ENCODE measurements around the gene MKNK2.

The MKNK2 gene

DNA sequence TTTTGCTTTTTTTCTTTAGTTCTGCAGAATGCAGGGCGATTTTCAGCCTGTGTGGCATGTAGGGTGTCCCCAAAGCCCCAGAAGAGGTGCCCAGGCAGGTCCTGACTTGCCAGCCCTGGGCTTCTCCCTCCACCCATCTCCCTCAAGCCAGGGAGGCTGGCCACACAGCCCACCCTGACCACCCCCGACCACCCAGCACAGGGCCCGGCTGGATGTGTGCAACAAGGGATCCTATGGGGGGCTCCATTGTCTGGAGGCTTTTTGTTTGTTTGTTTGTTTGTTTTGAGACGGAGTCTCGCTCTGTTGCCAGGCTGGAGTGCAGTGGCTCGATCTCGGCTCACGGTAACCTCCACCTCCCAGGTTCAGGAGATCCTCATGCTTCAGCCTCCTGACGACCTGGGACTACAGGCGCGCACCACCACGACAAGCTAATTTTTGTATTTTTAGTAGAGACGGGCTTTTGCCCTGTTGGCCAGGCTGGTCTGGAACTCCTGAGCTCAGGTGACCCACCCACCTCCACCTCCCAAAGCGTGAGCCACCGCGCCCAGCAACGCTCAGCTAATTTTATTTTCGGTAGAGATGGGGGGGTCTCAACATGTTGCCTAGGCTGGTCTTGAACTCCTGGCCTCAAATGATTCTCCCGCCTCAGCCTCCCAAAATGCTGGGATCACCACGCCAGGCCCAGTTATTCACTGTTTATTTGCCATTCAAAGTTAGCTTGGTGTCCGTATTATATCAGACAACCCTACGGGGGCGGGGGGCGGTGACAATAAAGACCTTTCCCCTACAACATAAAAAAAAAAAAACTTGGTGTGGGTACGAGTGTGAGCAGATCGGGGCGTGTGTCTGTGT, 7.8 kb upstream of the MKNK2 start:
- in situ Hi-C loops (cut with MboI; ENCODE audit: low sequenced_read_pairs) = no loop called here

DNA sequence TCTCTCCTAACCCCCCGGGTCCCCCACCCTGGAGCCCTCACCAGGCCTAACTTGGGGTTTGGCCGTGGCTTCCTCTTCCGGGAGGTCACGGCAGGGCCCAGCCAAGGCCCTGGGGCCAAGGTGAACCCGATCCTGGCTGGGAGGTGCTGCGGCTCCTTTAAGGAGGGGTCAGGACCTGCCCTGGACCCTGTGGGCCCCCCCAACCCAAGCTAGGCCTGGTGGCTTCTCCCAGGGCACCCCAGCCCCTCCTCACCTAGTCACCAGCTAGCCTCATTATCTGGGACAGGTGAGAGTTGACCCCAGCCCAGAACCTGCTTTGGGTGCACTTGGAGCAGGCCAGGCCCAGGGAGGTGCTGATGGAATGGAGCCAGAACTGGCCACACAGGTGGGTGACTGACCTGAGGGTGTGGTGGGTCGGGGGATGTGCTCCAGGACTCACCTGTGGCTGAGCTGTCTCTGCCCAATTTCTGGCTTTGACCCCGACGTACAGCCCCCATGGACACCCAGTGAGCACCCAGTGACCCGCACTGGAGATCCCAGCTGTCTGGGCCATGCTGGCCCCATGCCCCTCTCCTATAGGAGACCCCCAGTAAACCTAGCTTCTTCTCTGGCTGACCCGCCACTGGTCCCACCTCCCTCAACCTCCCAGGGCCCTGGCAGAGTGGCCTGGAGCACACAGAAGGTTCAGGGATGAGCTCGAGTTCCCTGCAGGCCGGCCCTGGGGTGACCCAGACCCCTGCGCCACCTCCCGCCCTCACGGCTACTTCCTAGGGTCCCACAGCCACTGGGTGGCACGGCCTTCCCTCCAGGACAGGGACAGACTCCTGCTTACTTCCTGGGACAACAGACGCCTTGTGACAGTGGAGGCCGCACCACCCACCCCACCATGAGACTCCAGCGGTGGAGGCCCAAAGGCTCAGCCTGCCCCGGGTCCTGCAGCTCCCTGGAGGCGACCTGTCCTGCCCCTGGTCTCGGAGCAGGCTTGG, 6.7 kb upstream of the MKNK2 start:
- in situ Hi-C loops (cut with MboI; ENCODE audit: low sequenced_read_pairs) = no loop called here

DNA sequence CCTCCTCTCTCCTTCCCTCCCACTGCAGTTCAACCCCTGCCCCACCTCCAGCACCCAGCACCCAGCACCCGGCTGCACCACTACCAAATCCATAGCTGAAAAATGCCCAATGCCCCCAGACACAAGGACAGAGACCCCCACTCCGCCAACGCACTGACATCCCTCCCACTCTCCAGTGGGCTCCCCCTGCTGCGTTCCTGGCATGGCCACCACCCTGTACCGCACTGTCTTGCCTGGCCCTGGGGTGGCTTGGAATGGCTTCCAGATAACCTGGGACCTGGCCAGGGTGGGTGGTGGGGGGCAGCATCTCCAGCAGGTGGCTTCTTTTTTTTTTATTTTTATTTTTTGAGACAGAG, 5.8 kb upstream of the MKNK2 start:
- in situ Hi-C loops (cut with MboI; ENCODE audit: low sequenced_read_pairs) = no loop called here

DNA sequence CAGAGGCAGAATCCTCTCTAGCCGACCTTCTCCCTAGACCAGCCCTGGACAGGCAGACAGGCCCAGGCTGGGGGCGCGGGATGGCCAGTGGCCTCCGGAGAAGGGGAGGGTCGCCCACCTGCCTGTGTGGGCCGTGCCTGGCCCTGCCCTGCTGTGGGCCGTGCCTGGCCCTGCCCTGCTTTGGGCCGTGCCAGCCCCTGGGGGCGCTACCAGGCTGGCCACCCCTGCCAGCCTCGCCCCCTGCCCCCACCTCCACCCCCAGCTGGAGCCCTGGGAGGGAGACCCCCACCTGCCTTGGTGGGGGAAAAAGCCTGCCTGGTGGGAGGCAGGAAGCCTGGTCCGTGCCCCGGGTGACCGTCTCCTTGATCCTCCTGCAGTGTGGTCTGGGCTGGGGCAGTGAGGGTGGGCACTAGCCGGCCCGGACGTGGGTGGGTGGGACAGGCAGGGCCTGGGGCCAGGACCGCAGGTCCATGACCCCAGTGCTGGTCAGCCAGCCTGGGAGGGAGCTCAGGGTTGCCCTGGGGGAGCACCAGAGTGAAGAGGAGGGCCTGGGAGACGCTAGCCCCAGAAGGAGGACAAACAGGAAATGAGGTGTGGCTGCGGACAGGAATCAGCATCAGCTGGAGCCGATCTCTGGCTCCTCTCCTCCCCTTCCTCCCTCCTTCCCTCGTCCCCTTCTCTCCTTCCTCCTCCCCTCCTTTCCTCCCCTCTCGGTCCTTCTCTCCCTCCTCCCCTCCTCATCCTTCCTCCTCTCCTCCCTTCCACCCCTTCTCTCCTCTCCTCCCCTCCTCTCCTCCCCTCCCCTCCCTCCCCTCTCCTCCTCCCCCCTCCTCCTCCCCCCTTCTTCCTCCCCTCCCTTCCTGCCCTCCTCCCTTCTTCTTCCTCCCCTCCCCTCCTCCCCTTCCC, 5.1 kb upstream of the MKNK2 start:
- in situ Hi-C loops (cut with MboI; ENCODE audit: low sequenced_read_pairs) = no loop called here

DNA sequence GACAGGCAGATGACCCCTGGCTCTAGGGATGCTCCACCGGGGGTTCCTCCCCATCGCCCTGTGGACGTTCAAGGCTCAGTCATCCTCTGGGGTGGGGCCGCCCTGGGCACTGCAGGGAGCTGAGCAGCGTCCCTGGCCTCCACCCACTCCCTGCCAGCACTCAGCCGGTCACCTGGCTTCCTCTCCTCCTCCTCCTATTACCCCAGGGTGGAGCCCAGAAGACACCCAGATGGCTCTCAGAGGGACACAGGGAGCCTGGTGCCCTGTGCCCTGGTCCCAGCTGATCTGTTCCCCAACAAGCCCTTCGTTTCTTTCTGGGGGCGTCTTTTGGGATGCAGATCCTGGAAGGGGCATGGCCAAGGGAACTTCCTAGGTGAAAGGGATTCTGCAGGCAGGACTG, 3.7 kb upstream of the MKNK2 start:
- in situ Hi-C loops (cut with MboI; ENCODE audit: low sequenced_read_pairs) = no loop called here

DNA sequence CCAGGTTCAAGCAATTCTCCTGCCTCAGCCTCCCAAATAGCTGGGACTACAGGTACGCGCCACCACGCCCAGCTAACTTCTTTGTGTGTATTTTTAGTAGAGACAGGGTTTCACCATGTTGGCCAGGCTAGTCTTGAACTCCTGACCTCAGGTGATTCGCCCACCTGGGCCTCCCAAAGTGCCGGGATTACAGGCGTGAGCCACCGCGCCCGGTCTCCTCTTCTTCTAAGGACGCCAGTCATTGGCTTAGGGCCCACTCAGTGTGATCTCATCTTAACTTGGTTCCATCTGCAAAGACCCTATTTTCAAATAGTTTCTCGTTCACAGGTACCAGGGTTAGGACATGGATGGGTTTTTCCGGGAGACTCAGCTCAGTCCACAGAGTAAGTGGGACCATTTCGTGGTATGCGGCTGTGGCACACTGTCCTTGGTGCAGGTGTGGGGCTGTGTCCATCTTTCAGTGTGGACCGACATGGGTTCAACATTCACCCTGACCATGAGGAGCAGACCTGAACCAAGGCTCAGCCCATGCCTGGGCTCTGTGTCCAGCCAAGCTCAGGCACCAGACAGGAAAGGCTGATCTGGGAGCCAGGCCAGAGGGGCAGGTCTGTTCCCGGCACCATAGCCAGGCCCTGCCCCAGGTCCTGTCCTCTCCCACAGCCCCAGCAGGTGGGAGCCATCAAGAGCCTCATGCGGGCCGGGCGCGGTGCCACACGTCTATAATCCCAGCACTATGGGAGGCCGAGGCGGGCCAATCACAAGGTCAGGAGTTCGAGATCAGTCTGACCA, 2.8 kb upstream of the MKNK2 start:
- in situ Hi-C loops (cut with MboI; ENCODE audit: low sequenced_read_pairs) = no loop called here

DNA sequence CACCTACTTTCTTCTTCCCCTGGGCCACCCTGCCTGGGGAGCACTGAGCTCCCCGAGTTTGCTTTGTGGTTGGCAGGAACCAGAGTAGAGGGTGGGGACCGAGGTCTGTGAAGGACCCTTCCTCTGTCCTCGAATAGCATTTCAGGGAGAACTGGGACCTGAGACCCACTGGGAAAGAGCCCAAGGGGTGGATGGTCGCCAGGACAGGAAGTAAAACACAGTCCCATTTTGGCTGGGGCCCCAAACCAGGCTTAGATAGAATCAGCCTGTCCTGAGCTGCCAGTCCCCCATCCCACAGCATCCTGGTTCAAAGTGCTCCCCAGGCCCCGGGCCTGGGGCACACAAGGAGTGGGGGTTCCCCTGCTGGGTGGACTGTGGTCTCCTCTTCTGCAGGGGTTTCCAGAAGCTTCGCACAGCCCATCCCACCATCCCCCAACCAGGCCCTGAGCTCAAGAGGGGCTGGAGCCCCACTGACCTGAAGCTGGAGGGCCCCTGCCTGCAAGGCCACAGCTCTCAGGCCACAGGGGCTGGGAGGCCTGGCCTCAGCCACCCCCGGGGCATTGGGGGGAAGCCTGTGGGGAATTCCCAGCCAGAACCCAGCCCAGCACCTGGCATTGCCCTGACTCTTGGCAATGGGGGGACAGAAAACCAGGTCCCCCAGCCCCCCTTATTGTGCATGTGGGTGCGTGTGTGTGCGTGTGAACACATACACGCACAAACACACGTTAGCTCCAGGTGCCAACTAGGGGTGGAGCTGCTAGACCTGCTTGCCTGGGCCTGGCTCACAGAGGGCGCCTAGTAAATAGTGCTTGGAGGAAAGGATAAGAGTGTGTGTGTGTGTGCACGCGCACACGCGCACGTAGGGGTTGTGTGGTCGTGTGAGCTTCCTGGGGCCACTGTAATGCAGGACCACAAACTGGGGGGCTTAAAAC, 995 bp upstream of the MKNK2 start:
- in situ Hi-C loops (cut with MboI; ENCODE audit: low sequenced_read_pairs) = no loop called here

DNA sequence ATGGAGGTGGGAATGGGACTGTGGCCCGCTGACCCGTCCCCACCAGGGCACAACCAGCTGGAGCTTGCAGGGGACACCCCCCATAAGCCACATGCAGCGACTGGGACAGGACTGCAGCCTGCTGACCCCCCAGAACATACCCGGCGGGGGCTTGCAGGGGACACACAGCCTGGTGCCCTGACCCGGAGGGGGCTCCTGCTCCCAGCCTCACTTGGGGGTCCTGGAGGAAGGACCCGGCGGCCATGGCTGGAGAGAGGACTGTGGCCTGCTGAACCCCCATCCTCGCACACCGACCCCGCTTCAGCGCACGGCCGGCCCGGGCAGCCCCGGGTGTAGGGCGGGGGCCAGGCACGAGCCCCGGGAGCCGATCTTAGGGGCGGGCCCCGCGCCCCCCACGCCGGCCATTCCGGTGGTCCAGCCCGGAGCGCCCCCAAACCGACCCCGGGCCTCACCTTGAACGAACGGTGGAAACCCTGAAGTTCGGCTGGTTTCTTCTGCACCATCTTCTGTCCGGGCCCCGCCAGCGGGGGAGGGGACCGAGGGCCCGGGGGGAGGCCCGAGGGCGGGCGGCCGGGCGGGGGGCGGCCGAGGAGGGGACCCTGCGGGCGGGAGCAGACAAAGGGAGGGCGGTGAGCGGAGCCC, 574 bp downstream of the MKNK2 start:
- in situ Hi-C loops (cut with MboI; ENCODE audit: low sequenced_read_pairs) = no loop called here

DNA sequence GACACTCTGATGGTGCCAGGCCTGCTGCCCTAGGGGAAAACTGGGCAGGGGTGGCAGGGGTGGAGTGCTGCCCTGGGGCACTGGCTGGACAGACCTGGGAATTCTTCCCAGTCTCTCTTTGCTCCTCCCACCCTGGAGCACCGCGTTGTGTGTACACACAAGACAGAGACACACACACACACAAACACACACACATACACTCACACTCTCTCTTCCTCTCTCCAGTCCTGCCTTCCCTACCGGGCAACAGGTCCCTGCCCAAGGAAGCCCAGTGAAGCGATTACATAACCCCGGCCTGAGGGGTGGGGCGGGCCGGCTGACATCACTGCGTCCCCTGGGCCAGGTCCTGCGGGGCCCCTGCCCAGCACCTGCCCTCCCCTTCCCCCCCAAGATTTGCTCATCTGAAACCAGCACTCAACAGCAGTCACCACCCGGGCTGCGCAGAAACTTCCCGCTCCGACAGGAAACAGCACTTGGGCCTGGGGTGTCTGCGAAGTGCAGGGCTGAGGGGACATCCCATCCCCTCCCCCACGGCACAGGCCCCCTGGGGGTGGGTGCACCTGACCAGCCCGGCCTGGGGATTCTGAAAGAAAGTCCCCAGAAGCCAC, 1.2 kb downstream of the MKNK2 start:
- in situ Hi-C loops (cut with MboI; ENCODE audit: low sequenced_read_pairs) = no loop called here

DNA sequence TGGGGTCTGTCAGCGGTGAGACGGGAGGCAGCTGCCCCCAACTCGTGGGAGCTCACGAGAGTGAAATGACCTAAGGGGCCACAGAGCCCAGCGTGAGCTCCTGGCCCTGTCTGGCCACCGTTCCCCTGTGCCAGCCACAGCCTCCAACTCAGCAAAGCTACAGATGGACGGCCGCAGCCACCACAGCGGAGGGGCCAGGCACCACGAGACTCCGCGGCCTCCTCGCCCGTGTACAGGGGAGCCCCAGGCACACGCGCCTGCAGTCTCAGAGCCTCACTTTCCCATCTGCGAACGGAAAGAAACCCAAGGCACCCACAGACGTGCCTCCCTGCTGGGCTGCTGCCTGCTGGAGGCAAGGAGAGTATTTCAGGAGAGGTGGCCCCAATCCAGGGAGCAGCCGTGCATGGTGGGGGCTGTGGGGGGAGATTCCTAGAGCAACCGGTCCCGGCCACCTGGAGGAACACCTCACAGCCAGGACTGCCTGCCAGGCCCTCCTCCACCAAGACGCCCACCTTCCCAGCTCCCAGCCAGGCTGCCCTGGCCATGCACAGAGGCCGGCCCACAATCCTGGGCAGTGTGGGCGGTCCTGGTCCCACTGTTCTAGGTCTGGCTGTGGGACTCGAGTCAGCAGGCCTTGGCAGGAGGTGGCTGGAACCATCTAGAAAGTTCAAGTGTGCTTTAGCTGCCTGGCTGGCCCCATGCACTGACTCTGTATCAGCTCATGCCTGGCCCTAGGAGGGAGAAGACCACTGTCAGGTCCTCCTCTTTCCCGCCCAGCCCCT, 1.9 kb downstream of the MKNK2 start:
- in situ Hi-C loops (cut with MboI; ENCODE audit: low sequenced_read_pairs) = no loop called here

DNA sequence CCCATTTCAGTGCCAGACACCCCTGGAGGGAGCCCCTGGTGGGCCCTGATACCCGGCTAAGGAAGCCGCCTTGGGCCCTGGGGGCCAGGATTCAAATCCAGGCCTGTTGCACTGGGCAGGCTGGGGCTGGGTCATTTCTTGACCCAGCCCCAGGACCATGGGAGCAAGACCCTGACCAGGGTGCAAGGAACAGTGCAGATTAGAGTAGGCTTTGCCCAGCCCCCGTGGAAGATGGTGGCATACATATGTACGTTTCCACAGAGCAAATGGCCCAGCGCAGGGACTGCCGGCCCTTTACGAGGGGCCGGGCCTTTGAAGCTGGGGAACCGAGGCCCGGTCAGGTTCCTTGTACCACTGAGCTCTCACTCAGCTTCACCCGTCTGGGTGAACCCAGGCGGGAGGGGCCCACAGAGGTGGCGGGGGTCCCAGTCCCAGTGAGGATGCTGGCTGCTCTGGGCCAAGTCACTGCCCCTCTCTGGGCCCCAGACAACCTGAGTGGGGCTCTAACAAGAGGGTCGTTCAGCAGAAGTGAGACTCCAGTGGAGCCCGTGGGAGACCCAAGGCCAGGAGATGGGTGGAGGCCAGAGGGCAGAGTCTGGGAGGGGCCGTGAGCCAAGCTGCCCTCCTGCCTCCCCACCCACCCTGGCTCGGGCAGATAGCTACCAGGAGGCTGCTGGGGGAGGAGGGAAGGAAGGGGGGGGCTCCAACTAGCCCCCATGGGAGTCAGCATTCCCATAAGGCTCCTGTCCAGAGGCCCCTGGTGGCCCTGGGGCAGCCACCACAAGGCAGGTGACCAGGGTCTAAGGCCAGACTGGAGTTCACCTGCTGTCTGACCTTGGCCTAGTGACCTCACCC, 2.7 kb downstream of the MKNK2 start:
- in situ Hi-C loops (cut with MboI; ENCODE audit: low sequenced_read_pairs) = no loop called here

DNA sequence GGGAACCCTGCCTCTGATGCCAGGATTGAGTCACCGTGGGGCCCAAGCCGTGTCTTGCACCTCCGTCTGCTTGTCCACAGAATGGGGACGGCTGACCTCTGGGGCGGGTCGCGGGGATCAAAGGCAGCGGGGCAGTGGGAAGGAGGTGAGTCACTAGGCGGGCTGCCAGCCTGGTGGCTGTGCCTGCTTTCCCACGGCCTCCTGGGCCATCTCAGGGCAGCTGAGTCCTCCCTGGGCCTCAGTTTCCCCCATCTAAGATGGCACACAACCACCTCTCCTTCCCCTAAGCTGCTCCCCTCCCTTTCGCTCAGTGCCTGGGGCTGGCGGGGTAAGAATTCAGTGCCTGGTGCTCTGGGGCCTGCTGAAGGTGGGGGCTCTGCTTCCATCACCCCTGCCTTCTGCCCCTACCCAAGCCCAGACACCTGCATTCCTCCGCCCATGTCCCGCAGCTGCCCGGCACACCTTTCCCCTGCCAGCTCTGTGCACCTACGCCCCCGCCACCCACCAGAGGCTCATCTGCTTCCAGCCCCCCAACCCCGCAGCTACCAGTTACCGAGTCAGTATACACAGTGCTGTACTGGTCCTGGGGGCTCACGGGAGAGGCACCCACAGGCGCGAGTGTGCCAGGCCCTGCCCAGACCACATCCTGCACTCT, 3.5 kb downstream of the MKNK2 start:
- in situ Hi-C loops (cut with MboI; ENCODE audit: low sequenced_read_pairs) = no loop called here

DNA sequence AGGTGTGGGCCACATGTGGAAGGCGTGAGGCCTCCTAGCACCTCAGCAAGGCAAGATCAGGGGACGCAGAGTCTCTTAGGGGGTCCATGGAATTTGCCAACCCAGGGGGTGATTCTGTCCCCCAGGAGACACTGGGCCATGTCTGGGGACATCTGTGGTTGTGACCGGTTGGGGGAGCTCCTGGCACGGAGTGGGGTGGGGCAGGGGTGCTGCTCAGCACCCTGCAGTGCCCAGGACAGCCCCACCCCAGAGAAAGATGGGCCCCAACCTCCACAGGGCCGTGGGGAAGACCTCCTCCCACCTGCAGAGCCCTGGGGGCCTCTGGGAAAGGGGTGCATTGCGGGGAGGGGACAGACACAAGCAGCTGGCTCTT, 4.0 kb downstream of the MKNK2 start:
- in situ Hi-C loops (cut with MboI; ENCODE audit: low sequenced_read_pairs) = no loop called here

DNA sequence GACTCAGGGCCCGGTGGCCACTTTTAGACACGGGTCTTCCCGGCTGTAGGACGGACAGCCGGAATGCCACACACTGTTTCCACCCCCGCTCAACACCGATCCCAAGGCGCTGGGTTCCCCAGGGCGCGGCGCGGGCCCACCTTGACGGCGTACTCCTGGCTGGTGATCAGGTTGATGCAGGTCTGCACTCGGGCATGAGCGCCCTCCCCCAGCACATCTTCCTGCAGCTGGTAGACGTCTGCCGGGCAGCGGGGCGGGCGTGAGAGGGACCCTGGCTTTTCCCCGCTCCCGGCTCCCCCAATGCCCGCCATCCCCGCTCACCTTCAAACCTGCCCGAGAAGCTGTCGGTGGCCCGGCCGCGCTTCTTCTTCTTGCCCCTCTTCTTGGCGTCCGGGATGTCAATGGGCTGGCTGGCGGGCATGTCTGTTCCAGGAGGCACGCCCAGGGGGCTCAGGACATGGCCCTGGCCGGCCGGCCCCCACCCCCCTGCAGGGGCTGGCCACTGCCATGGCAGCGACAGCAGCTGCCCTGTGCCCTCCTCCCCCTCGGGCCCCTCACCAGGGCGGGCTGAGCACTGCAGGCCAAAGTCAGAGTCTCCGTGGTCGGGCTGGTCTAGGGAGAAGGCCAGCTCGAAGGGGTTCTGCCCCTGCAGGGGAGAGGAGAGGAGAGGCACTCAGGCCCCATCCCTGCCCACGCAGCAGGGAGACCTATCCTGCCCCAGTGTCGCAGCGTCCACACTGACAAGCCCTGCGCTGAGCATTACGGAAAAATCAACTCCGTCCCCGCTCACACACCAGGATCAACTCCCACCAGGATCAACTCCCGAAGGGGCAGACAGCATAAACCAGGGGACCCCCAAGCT, 4.8 kb downstream of the MKNK2 start:
- in situ Hi-C loops (cut with MboI; ENCODE audit: low sequenced_read_pairs) = no loop called here

DNA sequence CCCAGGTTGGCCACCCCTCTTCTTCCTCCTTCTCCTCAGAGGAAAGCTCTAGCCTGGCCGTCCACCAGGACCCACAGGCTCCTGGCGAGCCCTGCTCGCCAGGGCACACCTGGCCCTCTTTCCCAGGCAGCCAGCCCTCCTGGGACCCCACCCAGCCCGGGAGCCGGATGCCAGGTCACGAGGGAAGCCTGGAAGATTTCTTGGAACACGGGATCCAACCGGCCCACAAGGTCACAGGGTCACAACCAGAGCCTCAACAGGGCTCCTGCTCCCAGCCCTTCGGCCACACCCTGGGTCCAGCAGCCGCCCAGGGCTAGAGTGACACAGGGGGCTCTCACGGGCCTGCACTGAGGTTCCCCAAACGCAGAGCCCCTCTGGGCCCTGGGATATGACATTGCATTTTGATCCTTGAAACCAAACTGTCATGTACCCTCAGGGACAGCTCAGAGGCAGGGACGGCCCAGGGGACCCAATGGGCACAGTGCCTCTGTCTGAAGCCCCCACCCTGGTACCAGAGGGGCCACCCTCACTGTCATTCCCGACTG, 5.5 kb downstream of the MKNK2 start:
- in situ Hi-C loops (cut with MboI; ENCODE audit: low sequenced_read_pairs) = no loop called here

All from hTERT RPE-1 (cell line).